SH-SY5Y (cell line): ENCODE measurements around the gene OR9A2.

Source experiments
- GATA2 ChIP-seq: IDR thresholded peaks from 2 replicates; pipeline ENCODE4 v1.6.1; 2011; ENCODE audit warnings: mild to moderate bottlenecking, low read depth, low read length
- GATA3 ChIP-seq: IDR thresholded peaks from 2 replicates; pipeline ENCODE4 v1.6.1; 2011; ENCODE audit warnings: low read depth, mild to moderate bottlenecking, low read length, moderate library complexity

GRCh38 chr7:142984297-142984696 lies 42.6 kb downstream of the OR9A2 start:
- TF ChIP-seq GATA2 (no peak), GATA3 (no peak)
